Osteocyte (in vitro differentiated cells): ENCODE results near the gene EIF4G3. TPM values are rescaled to one million over a fixed set of nuclear protein-coding genes. Genes with fewer than 3 reads are reported as not detected.

ENCODE experiments used
- DNase-seq: peaks from one replicate; pipeline ENCODE4 v3.0.0; 2021; ENCODE audit warnings: mixed read lengths; ENCODE audit not compliant: unreplicated experiment; ENCODE audit errors: extremely low spot score
- H3K27ac Mint-ChIP-seq: one replicate; pipeline ENCODE4 v1.8.0; 2021; ENCODE audit warnings: mild to moderate bottlenecking, mixed read lengths; ENCODE audit not compliant: unreplicated experiment
- H3K27me3 Mint-ChIP-seq: one replicate; pipeline ENCODE4 v1.8.0; 2021; ENCODE audit warnings: mixed read lengths; ENCODE audit not compliant: unreplicated experiment
- H3K36me3 Mint-ChIP-seq: one replicate; pipeline ENCODE4 v1.8.0; 2021; ENCODE audit warnings: mixed read lengths; ENCODE audit not compliant: unreplicated experiment
- H3K4me1 Mint-ChIP-seq: one replicate; pipeline ENCODE4 v1.8.0; 2021; ENCODE audit warnings: mixed read lengths; ENCODE audit not compliant: unreplicated experiment
- H3K4me3 Mint-ChIP-seq: one replicate; pipeline ENCODE4 v1.8.0; 2021; ENCODE audit warnings: mild to moderate bottlenecking, moderate library complexity, mixed read lengths; ENCODE audit not compliant: unreplicated experiment
- H3K9me3 Mint-ChIP-seq: one replicate; pipeline ENCODE4 v1.8.0; 2021; ENCODE audit warnings: mixed read lengths; ENCODE audit not compliant: unreplicated experiment
- total RNA-seq: library from RNA; stranded (reverse); gene quantifications from 2 replicates; pipeline ENCODE4 v1.2.1, GENCODE V29; 2021
- TF ChIP-seq, protein P1 (sequence below): fragments of 200-600 bp; sonication (generic); IDR thresholded peaks from 2 replicates; pipeline ENCODE4 v1.5.0; 2021; ENCODE audit warnings: antibody characterized with exemption, mild to moderate bottlenecking, moderate library complexity

EIF4G3 gene
- total RNA-seq, 1 donor from 2014 or later, result 81.9 TPM

DNA sequence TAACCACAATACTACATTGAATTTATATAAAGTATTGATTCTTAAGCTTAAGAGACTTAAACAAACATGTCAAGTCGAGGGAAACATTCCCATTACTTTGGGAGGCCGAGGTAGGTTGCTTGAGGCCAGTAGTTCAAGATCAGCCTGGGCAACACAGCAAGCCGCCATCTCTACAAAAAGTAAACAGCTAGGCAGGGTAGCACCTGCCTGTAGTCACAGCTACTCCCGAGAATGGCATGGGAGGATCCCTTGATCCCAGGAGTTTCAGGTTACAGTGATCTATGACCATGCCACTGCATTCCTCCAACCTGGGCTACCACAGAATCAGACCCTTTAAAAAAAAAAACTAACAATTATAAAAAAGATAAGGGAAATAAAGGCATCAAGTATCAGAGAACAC lies 50.4 kb downstream of the EIF4G3 start:
- H3K4me3 Mint-ChIP-seq, result no peak overlapping the region
- H3K27me3 Mint-ChIP-seq, result no peaks in the 10 kb centered on the region
- peaks cover 11% of the 10 kb centered on the region for H3K36me3 Mint-ChIP-seq
- TF ChIP-seq, protein P1, sequence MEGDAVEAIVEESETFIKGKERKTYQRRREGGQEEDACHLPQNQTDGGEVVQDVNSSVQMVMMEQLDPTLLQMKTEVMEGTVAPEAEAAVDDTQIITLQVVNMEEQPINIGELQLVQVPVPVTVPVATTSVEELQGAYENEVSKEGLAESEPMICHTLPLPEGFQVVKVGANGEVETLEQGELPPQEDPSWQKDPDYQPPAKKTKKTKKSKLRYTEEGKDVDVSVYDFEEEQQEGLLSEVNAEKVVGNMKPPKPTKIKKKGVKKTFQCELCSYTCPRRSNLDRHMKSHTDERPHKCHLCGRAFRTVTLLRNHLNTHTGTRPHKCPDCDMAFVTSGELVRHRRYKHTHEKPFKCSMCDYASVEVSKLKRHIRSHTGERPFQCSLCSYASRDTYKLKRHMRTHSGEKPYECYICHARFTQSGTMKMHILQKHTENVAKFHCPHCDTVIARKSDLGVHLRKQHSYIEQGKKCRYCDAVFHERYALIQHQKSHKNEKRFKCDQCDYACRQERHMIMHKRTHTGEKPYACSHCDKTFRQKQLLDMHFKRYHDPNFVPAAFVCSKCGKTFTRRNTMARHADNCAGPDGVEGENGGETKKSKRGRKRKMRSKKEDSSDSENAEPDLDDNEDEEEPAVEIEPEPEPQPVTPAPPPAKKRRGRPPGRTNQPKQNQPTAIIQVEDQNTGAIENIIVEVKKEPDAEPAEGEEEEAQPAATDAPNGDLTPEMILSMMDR, result no peak
- no peak for DNase-seq
- H3K4me1 Mint-ChIP-seq, result no peaks in the 10 kb centered on the region
- H3K27ac Mint-ChIP-seq, result no peak overlapping the region
- H3K9me3 Mint-ChIP-seq, result peaks cover 2% of the 10 kb centered on the region

DNA sequence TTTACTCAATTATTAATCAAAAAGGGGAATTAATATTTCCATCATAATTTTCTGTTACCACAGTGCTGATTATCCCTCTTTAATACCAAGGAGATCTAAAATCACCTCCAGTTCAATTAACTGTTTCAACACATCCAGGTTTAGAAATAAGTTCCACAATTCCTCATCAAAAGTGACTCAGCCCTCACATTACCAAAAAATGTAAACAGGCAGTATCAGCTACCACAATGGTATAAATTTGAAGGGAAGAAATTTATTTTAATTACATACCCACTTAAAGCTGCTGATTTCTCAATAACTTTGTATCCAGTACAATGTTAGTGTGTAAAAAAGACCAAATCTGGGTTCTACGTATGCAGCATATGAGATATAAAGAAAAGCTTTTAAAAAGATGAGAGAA lies 51.9 kb downstream of the EIF4G3 start:
- Mint-ChIP-seq H3K4me3 (no peak overlapping the region), H3K9me3 (no peaks in the 10 kb centered on the region), H3K27ac (no peak overlapping the region), H3K4me1 (no peaks in the 10 kb centered on the region), H3K36me3 (peaks cover 11% of the 10 kb centered on the region), H3K27me3 (no peaks in the 10 kb centered on the region)
- no peak for DNase-seq
- TF ChIP-seq, protein P1, result no peak

DNA sequence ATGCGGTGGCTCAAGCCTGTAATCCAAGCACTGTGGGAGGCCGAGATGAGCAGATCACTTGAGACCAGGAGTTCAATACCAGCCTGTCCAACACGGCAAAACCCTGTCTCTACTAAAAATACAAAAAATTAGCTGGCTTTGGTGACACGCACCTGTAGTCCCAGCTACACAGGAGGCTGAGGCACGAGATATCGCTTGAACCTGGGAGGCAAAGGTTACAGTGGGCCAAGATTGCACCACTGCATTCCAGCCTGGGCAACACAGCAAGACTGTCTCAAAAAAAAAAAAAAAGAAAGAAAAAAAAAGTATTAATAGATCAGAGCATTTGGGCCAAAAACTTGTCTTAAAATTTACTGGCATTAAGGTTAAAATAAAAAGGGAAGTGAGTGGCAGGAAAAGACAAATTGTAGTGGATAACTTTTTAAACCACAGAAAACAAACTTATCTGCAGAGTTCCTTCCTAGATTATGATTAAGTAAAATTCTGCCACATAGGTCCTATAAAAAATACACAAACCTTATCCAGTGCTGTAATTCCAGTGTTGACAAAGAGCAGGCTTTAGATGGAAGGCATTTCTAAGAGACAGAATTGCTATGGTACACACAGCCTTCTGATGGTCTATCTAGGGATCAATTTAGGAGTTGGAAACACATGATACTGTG lies 53.3 kb downstream of the EIF4G3 start:
- H3K27ac Mint-ChIP-seq, result no peak overlapping the region
- no peak overlapping the region for H3K4me3 Mint-ChIP-seq
- peaks cover 13% of the 10 kb centered on the region for H3K36me3 Mint-ChIP-seq
- TF ChIP-seq, protein P1, result no peak
- H3K27me3 Mint-ChIP-seq, result no peaks in the 10 kb centered on the region
- no peaks in the 10 kb centered on the region for H3K4me1 Mint-ChIP-seq
- DNase-seq, result no peak
- no peaks in the 10 kb centered on the region for H3K9me3 Mint-ChIP-seq

DNA sequence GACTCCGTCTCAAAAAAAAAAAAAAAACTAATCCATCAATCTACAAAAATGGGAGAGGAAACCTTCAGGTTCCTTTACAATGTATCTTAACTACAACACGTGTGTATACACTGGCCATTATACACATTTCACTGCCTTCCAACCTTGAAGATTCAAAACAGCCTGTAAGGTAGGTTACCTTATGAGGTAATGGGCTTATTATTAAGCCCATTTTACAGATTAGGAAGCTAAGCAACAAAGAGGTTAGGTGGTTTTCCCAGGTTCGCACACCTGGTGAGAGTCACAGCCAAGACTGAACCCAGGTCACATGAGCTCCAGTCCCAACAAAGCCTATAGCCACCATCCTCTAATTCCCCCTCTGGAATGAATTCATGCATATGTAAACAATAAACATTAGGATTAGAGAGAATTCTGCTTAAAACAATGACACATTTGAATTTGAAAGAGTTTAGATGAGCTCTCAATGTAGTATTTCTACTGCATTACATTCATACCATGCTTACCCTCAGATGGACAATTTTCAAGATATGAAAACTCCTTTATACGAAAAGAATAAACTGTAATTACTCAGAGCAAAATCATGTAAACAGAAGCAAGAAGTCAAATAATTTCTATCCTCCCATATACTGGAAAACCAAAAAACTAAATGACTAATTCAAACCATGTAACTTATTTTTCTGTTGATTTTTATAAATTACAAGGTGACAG lies 54.8 kb downstream of the EIF4G3 start:
- TF ChIP-seq, protein P1, result no peak
- no peak for DNase-seq
- no peaks in the 10 kb centered on the region for H3K27me3 Mint-ChIP-seq
- H3K27ac Mint-ChIP-seq, result no peak overlapping the region
- H3K36me3 Mint-ChIP-seq, result peaks cover 13% of the 10 kb centered on the region
- no peak overlapping the region for H3K4me3 Mint-ChIP-seq
- no peaks in the 10 kb centered on the region for H3K9me3 Mint-ChIP-seq
- H3K4me1 Mint-ChIP-seq, result peaks cover 2% of the 10 kb centered on the region

DNA sequence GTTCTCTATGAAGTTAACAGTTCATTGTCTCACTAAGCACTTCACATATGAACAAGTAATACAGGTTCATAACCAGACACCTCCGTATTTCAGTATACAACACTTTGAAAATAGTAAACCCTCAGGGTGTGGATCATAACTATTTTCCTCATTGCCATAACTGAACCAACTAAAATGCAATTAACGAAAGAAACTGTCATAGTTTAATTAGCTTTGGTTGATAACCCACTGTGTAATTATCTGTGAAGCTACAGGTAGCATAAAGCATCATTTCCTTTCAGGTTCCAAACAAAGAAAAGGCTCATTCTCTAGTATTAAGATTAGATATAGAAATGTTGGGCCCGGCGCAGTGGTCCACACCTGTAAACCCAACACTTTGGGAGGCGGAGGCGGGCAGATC lies 58.5 kb downstream of the EIF4G3 start:
- H3K27ac Mint-ChIP-seq, result no peak overlapping the region
- TF ChIP-seq, protein P1, result no peak

More for the DNA sequence above, 58.5 kb downstream of the EIF4G3 start:
- Mint-ChIP-seq H3K9me3 (no peaks in the 10 kb centered on the region), H3K27me3 (no peaks in the 10 kb centered on the region), H3K4me3 (no peak overlapping the region), H3K36me3 (peaks cover 13% of the 10 kb centered on the region), H3K4me1 (peaks cover 9% of the 10 kb centered on the region)
- DNase-seq, result no peak
